Right lobe of liver (tissue), 6 donors: ENCODE measurements around the gene BHLHE40. TPM values are rescaled to one million over a fixed set of nuclear protein-coding genes. Genes with fewer than 3 reads are reported as not detected.

Experiments used
- ATAC-seq, 4 donors: fragments of 200-7000 bp; cut with Tn5 transposase; one replicate each; pipeline ENCODE4 v1.9.1; 2020; ENCODE audit warnings: mild to moderate bottlenecking in 4 of 4, moderate library complexity in 4 of 4
- DNase-seq, 3 donors: peaks; one replicate each; pipeline ENCODE4 v3.0.0-alpha.2; 2020
- H3K27ac ChIP-seq, 3 donors: fragments of 200-600 bp; one replicate each; pipeline ENCODE4 v1.8.0; 2022
- H3K27me3 ChIP-seq, 2 donors: fragments of 200-600 bp; one replicate each; pipeline ENCODE4 v1.8.0; 2022
- H3K36me3 ChIP-seq, 4 donors: fragments of 200-600 bp; sonication (generic) in 1 of 4; one replicate each; pipeline versions ENCODE4 v1.5.1 to v1.8.0; 2017 to 2022; ENCODE audit warnings: control low read depth in 1 of 4
- H3K4me1 ChIP-seq, 4 donors: fragments of 200-600 bp; sonication (generic) in 1 of 4; one replicate each; pipeline versions ENCODE4 v1.5.1 to v1.8.0; 2017 to 2022; ENCODE audit warnings: control low read depth in 1 of 4
- H3K4me3 ChIP-seq, 3 donors: fragments of 200-600 bp; one replicate each; pipeline ENCODE4 v1.8.0; 2022
- H3K9me3 ChIP-seq, 4 donors: fragments of 200-600 bp; sonication (generic) in 1 of 4; one replicate each; pipeline versions ENCODE4 v1.5.1 to v1.8.0; 2017 to 2022; ENCODE audit warnings: control low read depth in 1 of 4
- POLR2A ChIP-seq: fragments of 450-650 bp; IDR thresholded peaks from one replicate; pipeline ENCODE4 v1.6.1; 2017; ENCODE audit warnings: antibody characterized with exemption, mild to moderate bottlenecking
- WGBS: methylation state at CpG from one replicate; pipeline ENCODE4 v1.1.6; 2018; ENCODE audit warnings: low coverage, low lambda C conversion rate; ENCODE audit not compliant: insufficient coverage; ENCODE audit errors: missing lambda C conversion rate; 5-methylcytosine and 5-hydroxymethylcytosine counted together
- intact Hi-C, 2 donors: fragments of 100-400 bp; cut with DNase I; formaldehyde crosslinking; loops; one replicate each; pipeline versions ENCODE4 v1.11.2 to v1.14.1; 2022
- long read RNA-seq: library from polyadenylated mRNA; unstranded; transcript quantifications from one replicate; pipeline ENCODE4 v2.0.0, GENCODE V29; 2019
- total RNA-seq, 6 experiments: library from RNA; depleted of rRNA in 2 of 6; stranded (reverse); fragments of >200 nt in 2 of 6; fragmentation: NEBNext Ultra II Directional in 3 of 6; extraction: Animal tissue kit (Norgen Biotek cat#: 25700) in 3 of 6; gene quantifications; one replicate each; pipeline versions ENCODE4 v1.1.0 to v1.2.4, GENCODE V29; 2016 to 2023
- TF ChIP-seq, protein P1 (sequence below), 4 donors: fragments of 200-600 bp in 3 of 4; fragments of 450-650 bp in 1 of 4; IDR thresholded peaks; one replicate each; pipeline versions ENCODE4 v1.5.1 to v1.8.0; 2016 to 2022; ENCODE audit warnings: antibody characterized with exemption in 4 of 4, mild to moderate bottlenecking in 2 of 4
- donor health status: DM: no; HTN: yes; CAD: no.
- donor health status: DM: no; HTN: no; CAD: no.
- donor health status: DM: no; HTN: no; CAD: no.
- donor health status: DM: no; HTN: yes; CAD: no.
- donor health status: DM: no; HTN: yes; CAD: no.

BHLHE40 gene
- 100 to 1,000 TPM in 1 of 6 experiments, 10 to 100 TPM in 5; 19.0 to 170 (median 57.7) TPM for total RNA-seq
- long read RNA-seq, partial matches to known transcripts, result 0 of 8 reads
- long read RNA-seq, other reads (novel, unspliced or antisense), result 5 of 8 reads

DNA sequence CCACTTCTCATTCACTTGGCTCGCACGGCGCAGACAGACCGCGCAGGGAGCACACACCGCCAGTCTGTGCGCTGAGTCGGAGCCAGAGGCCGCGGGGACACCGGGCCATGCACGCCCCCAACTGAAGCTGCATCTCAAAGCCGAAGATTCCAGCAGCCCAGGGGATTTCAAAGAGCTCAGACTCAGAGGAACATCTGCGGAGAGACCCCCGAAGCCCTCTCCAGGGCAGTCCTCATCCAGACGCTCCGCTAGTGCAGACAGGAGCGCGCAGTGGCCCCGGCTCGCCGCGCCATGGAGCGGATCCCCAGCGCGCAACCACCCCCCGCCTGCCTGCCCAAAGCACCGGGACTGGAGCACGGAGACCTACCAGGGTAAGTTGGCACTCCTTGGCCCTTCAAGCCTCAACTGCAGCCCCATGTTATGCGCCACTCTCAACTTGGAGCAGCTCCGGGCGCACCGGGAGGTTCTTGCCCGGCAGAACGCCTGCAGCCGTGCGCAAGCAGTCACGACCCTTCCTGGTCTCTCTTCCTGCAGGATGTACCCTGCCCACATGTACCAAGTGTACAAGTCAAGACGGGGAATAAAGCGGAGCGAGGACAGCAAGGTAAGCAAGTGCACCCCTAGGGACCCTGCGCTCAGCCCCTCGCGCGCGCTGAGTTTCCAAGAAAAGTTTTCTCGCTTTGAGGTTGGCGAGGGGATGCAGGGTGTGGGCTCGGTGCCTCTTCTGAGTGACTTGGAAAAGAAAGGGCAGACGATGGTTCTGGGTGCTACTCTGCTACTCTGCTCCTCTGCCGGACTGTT is at the start of gene BHLHE40:
Gene BHLHE40, plus strand, starts transcription at position 10 of the 801 bp plus-strand sequence. Its CDS starts 282 bp downstream, at position 292.
- Histone ChIP-seq H3K4me3 (peak within 1 kb of the TSS; percentile 76 to 94 (median 92)), H3K36me3 (peaks cover 9 to 17% (median 13%) of the 10 kb centered on the region in 4 donors), H3K27ac (peak within 1 kb of the TSS; percentile 96 to 100 (median 100)), H3K27me3 (no peaks in the 10 kb centered on the region), H3K9me3 (no peaks in the 10 kb centered on the region), H3K4me1 (peaks cover 0 to 44% (median 10%) of the 10 kb centered on the region in 4 donors)
- peak; percentile 93 for TF ChIP-seq POLR2A
- TF ChIP-seq, protein P1, sequence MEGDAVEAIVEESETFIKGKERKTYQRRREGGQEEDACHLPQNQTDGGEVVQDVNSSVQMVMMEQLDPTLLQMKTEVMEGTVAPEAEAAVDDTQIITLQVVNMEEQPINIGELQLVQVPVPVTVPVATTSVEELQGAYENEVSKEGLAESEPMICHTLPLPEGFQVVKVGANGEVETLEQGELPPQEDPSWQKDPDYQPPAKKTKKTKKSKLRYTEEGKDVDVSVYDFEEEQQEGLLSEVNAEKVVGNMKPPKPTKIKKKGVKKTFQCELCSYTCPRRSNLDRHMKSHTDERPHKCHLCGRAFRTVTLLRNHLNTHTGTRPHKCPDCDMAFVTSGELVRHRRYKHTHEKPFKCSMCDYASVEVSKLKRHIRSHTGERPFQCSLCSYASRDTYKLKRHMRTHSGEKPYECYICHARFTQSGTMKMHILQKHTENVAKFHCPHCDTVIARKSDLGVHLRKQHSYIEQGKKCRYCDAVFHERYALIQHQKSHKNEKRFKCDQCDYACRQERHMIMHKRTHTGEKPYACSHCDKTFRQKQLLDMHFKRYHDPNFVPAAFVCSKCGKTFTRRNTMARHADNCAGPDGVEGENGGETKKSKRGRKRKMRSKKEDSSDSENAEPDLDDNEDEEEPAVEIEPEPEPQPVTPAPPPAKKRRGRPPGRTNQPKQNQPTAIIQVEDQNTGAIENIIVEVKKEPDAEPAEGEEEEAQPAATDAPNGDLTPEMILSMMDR (IDR thresholded peaks at IDR 0.05), result no peak
- WGBS, result 1% methylated on average over 25 of the region's 51 CpGs
- ATAC-seq (peak; percentile 23 to 51 (median 41)), DNase-seq (no peak)
- intact Hi-C loops, result loop anchor here in 1 of 2 donors (10.0 kb wide), 1 partner anchor 245 kb away; no protein-coding TSS in a partner anchor

DNA sequence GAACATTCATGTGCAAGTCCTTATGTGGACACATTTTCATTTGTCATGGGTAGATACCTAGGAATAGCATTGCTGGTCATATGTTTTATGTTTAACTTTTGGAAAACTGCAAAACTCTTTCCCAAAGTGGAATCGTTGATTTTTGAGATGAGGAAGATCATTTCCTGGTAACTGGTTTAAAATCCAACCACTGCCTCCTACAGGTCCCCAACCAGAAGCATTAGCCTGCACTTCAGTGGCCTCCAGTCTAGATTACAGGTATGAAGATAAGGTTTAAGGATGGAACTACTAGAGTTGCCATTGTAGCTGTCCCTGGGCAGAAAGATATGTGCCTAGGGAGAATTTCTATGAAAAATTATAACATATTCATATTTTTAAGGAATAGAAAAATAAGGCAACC is 48.7 kb upstream of the BHLHE40 start:
- ATAC-seq, result no peak
- 90% methylated on average over 1 of the region's 1 CpG for WGBS
- H3K4me3 ChIP-seq, result no peak overlapping the region
- H3K36me3 ChIP-seq, result no peaks in the 10 kb centered on the region
- no peaks in the 10 kb centered on the region for H3K4me1 ChIP-seq
- no peak for DNase-seq
- TF ChIP-seq, protein P1 (IDR thresholded peaks at IDR 0.05), result no peak
- no peak for TF ChIP-seq POLR2A
- intact Hi-C loops, result no loop called here
- H3K9me3 ChIP-seq, result no peaks in the 10 kb centered on the region
- no peak overlapping the region for H3K27ac ChIP-seq
- H3K27me3 ChIP-seq, result no peaks in the 10 kb centered on the region

DNA sequence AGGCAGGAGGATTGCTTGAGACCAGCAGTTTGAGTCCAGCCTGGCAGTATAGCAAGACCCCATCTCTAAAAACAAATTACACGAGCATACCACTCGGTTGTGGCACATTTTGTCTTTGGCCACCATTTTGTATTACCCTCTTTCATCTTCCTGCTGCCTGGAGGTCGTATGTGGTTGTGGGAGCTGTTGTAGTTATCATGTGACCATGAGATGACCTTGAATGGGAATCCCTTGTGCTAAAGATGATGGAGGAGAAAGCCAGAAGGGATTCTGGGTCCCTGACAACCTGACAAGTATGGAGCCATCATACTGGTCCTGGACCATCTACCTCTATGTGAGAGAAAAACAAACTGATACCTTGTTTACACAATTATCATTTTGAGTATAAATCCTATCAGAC is 45.2 kb upstream of the BHLHE40 start:
- ATAC-seq (no peak), DNase-seq (no peak)
- 77% methylated on average over 3 of the region's 3 CpGs for WGBS
- no peaks in the 10 kb centered on the region for H3K4me1 ChIP-seq
- H3K27me3 ChIP-seq, result no peaks in the 10 kb centered on the region
- no peak overlapping the region for H3K27ac ChIP-seq
- H3K4me3 ChIP-seq, result no peak overlapping the region
- TF ChIP-seq POLR2A, result no peak
- TF ChIP-seq, protein P1 (IDR thresholded peaks at IDR 0.05), result no peak
- intact Hi-C loops, result no loop called here
- H3K9me3 ChIP-seq, result no peaks in the 10 kb centered on the region
- H3K36me3 ChIP-seq, result no peaks in the 10 kb centered on the region

DNA sequence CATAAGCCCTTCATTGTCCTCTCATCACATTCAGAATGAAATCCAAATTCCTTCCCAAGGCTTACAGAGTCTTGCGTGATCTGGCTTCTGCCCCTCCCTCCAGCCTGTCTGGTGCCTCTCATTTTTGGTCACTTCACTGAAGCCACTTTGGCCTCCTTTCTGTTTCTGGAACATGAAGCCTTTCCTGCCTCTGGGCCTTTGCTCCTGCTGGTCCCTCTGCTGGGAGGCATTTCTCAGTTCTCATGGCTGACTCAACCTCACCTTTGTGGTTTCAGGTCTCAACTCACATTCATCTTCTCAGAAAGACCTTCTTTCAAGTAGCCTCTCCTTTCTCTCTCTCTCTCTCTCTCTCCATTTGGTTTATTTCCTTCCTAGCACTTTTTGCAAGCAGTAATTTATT is 43.9 kb upstream of the BHLHE40 start:
- no peaks in the 10 kb centered on the region for H3K36me3 ChIP-seq
- no peak overlapping the region for H3K27ac ChIP-seq
- H3K4me3 ChIP-seq, result no peak overlapping the region
- TF ChIP-seq POLR2A, result no peak
- TF ChIP-seq, protein P1 (IDR thresholded peaks at IDR 0.05), result no peak
- H3K4me1 ChIP-seq, result no peaks in the 10 kb centered on the region
- ATAC-seq (no peak), DNase-seq (no peak)
- no peaks in the 10 kb centered on the region for H3K27me3 ChIP-seq
- WGBS, result no CpG with 5 or more reads among the region's 1 CpG
- intact Hi-C loops, result no loop called here
- H3K9me3 ChIP-seq, result no peaks in the 10 kb centered on the region
